ENCODE measurements around the gene AP1G2. TPM values are rescaled to one million over a fixed set of nuclear protein-coding genes. Genes with fewer than 3 reads are reported as not detected.

AP1G2 gene
- total RNA-seq, 1 experiment from 2014 or later, result 69.7 TPM

- Histone ChIP-seq H3K4me3 (ENCODE audit: low read length) (peak overlapping the region; percentile 85), H3K9me3 (ENCODE audit: low read length) (no peaks in the 10 kb centered on the region), H3F3A (ENCODE audit: low read length, unreplicated experiment) (no peaks in the 10 kb centered on the region), H3K79me2 (ENCODE audit: low read length) (peaks cover 26% of the 10 kb centered on the region), H3K27ac (ENCODE audit: low read length) (no peak overlapping the region), H3K27me3 (ENCODE audit: low read length) (no peaks in the 10 kb centered on the region), H3K4me1 (ENCODE audit: insufficient read depth, low read length) (peaks cover 32% of the 10 kb centered on the region), H3K9ac (ENCODE audit: low read length) (no peak overlapping the region), H4K20me1 (ENCODE audit: low read length) (no peaks in the 10 kb centered on the region), H3K36me3 (ENCODE audit: low read depth, low read length) (peaks cover 9% of the 10 kb centered on the region; the same call in 1 of the 2 replicates), H3K4me2 (ENCODE audit: low read length) (peak overlapping the region; percentile 92), H2AFZ (ENCODE audit: low read length) (no peak overlapping the region), H3K9me2 (replicated peaks; ENCODE audit: low read length) (no peaks in the 10 kb centered on the region)
- no peak for TF ChIP-seq CTCF (conservative IDR thresholded peaks at IDR 0.05; ENCODE audit: low read depth, low read length)
- TF ChIP-seq EZH2 (IDR thresholded peaks at IDR 0.05; ENCODE audit: low read length, unreplicated experiment), result no peak
- TF ChIP-seq EZH2phosphoT487 (IDR thresholded peaks at IDR 0.05; ENCODE audit: borderline replicate concordance, low read length), result no peak
- DNase-seq (no peak), ATAC-seq (no peak)
- ChIA-PET CTCF (no interaction called here), POLR2A (ENCODE audit: unreplicated experiment) (no interaction called here)
- intact Hi-C loops (cut with micrococcal nuclease), result loop anchor here (10.0 kb wide), 1 partner anchor 483 kb away; no protein-coding TSS in a partner anchor
- BruUV-seq (replicated peaks), result no TSS peak
Measured at GRCh38 chr14:23557946-23558345, 9.6 kb downstream of the AP1G2 start.

- no peak for DNase-seq
- H3K4me2 ChIP-seq (ENCODE audit: low read length), result peak overlapping the region; percentile 92
- BruUV-seq (replicated peaks), result no TSS peak
- H3F3A ChIP-seq (ENCODE audit: low read length, unreplicated experiment), result no peaks in the 10 kb centered on the region
- peak overlapping the region; percentile 85 for H3K4me3 ChIP-seq (ENCODE audit: low read length)
- POLR2A ChIA-PET (ENCODE audit: unreplicated experiment), result no interaction called here
- H3K27me3 ChIP-seq (ENCODE audit: low read length), result no peaks in the 10 kb centered on the region
- no peaks in the 10 kb centered on the region for H3K9me3 ChIP-seq (ENCODE audit: low read length)
- intact Hi-C loops (cut with micrococcal nuclease), result loop anchor here (10.0 kb wide), 1 partner anchor 483 kb away; no protein-coding TSS in a partner anchor
- no peaks in the 10 kb centered on the region for H4K20me1 ChIP-seq (ENCODE audit: low read length)
- no peak for ATAC-seq
- no peak overlapping the region for H2AFZ ChIP-seq (ENCODE audit: low read length)
- H3K9me2 ChIP-seq (replicated peaks; ENCODE audit: low read length), result no peaks in the 10 kb centered on the region
- H3K4me1 ChIP-seq (ENCODE audit: insufficient read depth, low read length), result peaks cover 31% of the 10 kb centered on the region
- CTCF ChIA-PET, result no interaction called here
- TF ChIP-seq CTCF (conservative IDR thresholded peaks at IDR 0.05; ENCODE audit: low read depth, low read length) (no peak), EZH2 (IDR thresholded peaks at IDR 0.05; ENCODE audit: low read length, unreplicated experiment) (no peak)
- H3K9ac ChIP-seq (ENCODE audit: low read length), result peak overlapping the region; percentile 90; the same call in 1 of the 2 replicates
- H3K36me3 ChIP-seq (ENCODE audit: low read depth, low read length), result peaks cover 9% of the 10 kb centered on the region; the same call in 1 of the 2 replicates
- H3K79me2 ChIP-seq (ENCODE audit: low read length), result peaks cover 26% of the 10 kb centered on the region
- H3K27ac ChIP-seq (ENCODE audit: low read length), result no peak overlapping the region
Measured at GRCh38 chr14:23557521-23557920, 10.1 kb downstream of the AP1G2 start.

GRCh38 chr14:23556700-23557440 is 10.7 kb downstream of the AP1G2 start:
- H3K4me3 ChIP-seq (ENCODE audit: low read length), result peak overlapping the region; percentile 85
- TF ChIP-seq EZH2phosphoT487 (IDR thresholded peaks at IDR 0.05; ENCODE audit: borderline replicate concordance, low read length), result no peak
- no peak for TF ChIP-seq CTCF (conservative IDR thresholded peaks at IDR 0.05; ENCODE audit: low read depth, low read length)
- H3K27ac ChIP-seq (ENCODE audit: low read length), result peak overlapping the region; percentile 60
- no peaks in the 10 kb centered on the region for H3K9me2 ChIP-seq (replicated peaks; ENCODE audit: low read length)
- H3K36me3 ChIP-seq (ENCODE audit: low read depth, low read length), result peaks cover 9% of the 10 kb centered on the region; the same call in 1 of the 2 replicates
- ATAC-seq (peak; percentile 10; the same call in 1 of the 2 replicates), DNase-seq (peak; percentile 28)
- H3F3A ChIP-seq (ENCODE audit: low read length, unreplicated experiment), result no peaks in the 10 kb centered on the region
- ChIA-PET POLR2A (ENCODE audit: unreplicated experiment) (no interaction called here), CTCF (interaction anchor here (0.6 kb wide), 1 partner anchor 551 kb away, joined by 3 read pairs; no protein-coding TSS in a partner anchor)
- H3K4me2 ChIP-seq (ENCODE audit: low read length), result peak overlapping the region; percentile 92
- H2AFZ ChIP-seq (ENCODE audit: low read length), result peak overlapping the region; percentile 85
- intact Hi-C loops (cut with micrococcal nuclease), result loop anchor here (10.0 kb wide), 1 partner anchor 482 kb away; no protein-coding TSS in a partner anchor
- no peaks in the 10 kb centered on the region for H3K27me3 ChIP-seq (ENCODE audit: low read length)
- H3K79me2 ChIP-seq (ENCODE audit: low read length), result peaks cover 26% of the 10 kb centered on the region
- H4K20me1 ChIP-seq (ENCODE audit: low read length), result no peaks in the 10 kb centered on the region
- H3K9me3 ChIP-seq (ENCODE audit: low read length), result no peaks in the 10 kb centered on the region
- H3K9ac ChIP-seq (ENCODE audit: low read length), result peak overlapping the region; percentile 90
- peaks cover 25% of the 10 kb centered on the region; the same call in 1 of the 2 replicates for H3K4me1 ChIP-seq (ENCODE audit: insufficient read depth, low read length)
- no TSS peak for BruUV-seq (replicated peaks)

All from PC-3 (cell line).